BE2C (cell line): ENCODE data around the gene NANOS3. TPM values are rescaled to one million over a fixed set of nuclear protein-coding genes. Genes with fewer than 3 reads are reported as not detected.

Experiments used
- DNase-seq: peaks from one replicate; pipeline ENCODE4 v3.0.0-alpha.2; 2020
- H3K27me3 ChIP-seq: fragments of 250-450 bp; sonication (Bioruptor Pico); 2 replicates; pipeline ENCODE4 v1.5.1; 2020; ENCODE audit warnings: mild to moderate bottlenecking
- H3K36me3 ChIP-seq: fragments of 250-450 bp; sonication (Bioruptor Pico); 2 replicates; pipeline ENCODE4 v1.5.1; 2020; ENCODE audit warnings: mild to moderate bottlenecking
- H3K4me1 ChIP-seq: fragments of 250-450 bp; sonication (Bioruptor Pico); 2 replicates; pipeline ENCODE4 v1.5.1; 2020
- H3K4me3 ChIP-seq: 2 replicates; pipeline ENCODE4 v1.5.1; 2011; ENCODE audit warnings: low read depth, low read length
- H3K9me3 ChIP-seq: fragments of 250-450 bp; sonication (Bioruptor Pico); 2 replicates; pipeline ENCODE4 v1.5.1; 2020
- polyA plus RNA-seq: library from polyadenylated mRNA; unstranded; fragments of >200 nt; gene quantifications from one replicate; pipeline ENCODE4 v1.2.1, GENCODE V29; 2012; ENCODE audit warnings: low read depth, missing spikeins; ENCODE audit not compliant: insufficient read length, insufficient read depth
- TF ChIP-seq, protein P1 (sequence below): IDR thresholded peaks from 2 replicates; pipeline ENCODE4 v1.5.1; 2012; ENCODE audit warnings: mild to moderate bottlenecking, low read depth, low read length

The NANOS3 gene
- polyA plus RNA-seq: 3.6 TPM

DNA sequence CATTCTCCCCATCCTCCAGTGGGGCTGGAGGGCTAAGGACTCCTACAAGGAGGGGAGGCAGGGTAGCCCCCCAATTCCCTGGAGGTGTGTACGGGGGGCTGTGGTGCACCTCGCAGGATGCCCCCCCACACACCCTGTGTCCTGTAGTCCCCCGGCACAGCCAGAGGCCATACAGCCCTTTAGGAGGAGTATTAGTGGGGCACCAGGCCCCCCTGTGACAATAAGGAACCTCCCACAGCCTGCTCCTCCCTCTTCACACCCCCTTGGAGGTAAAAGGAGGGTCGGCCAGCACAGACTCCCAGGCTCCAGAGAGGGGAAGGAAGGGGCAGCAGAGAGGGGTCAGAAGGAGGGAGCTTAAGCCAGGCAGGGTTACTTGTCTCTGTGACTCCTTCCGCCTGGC lies at the start of gene NANOS3:
Gene NANOS3 (plus strand): TSS at position 301 of the 400 bp plus-strand sequence. CDS start 115 bp downstream, outside the sequence.
- Histone ChIP-seq H3K4me1 (peaks cover 14% of the 10 kb centered on the region), H3K36me3 (no peaks in the 10 kb centered on the region), H3K4me3 (no peak within 1 kb of the TSS), H3K9me3 (no peaks in the 10 kb centered on the region), H3K27me3 (no peaks in the 10 kb centered on the region)
- DNase-seq: no peak
- TF ChIP-seq, protein P1, sequence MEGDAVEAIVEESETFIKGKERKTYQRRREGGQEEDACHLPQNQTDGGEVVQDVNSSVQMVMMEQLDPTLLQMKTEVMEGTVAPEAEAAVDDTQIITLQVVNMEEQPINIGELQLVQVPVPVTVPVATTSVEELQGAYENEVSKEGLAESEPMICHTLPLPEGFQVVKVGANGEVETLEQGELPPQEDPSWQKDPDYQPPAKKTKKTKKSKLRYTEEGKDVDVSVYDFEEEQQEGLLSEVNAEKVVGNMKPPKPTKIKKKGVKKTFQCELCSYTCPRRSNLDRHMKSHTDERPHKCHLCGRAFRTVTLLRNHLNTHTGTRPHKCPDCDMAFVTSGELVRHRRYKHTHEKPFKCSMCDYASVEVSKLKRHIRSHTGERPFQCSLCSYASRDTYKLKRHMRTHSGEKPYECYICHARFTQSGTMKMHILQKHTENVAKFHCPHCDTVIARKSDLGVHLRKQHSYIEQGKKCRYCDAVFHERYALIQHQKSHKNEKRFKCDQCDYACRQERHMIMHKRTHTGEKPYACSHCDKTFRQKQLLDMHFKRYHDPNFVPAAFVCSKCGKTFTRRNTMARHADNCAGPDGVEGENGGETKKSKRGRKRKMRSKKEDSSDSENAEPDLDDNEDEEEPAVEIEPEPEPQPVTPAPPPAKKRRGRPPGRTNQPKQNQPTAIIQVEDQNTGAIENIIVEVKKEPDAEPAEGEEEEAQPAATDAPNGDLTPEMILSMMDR: no peak

DNA sequence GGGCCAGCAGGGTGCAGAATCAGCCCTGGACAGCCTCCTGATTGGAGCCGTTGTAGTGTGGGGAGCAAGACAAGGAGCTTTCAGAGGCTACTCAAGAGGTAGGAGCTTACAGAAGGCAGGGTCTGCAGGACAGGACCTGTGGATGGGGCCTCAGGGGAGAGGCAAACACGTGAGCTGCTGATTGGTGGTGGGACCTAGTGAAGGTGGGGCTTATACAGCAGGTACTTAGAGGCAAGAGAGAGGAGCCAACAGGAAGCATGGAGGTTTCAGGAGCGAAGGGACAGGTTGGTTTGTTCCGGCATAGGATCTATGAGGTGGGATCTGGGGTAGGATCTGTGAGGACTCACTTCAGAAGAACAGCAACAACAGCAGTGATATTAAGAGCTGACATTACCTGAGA lies 49.3 kb upstream of the NANOS3 start:
- no peak overlapping the region for H3K4me3 ChIP-seq
- no peaks in the 10 kb centered on the region for H3K9me3 ChIP-seq
- no peak for DNase-seq
- TF ChIP-seq, protein P1: no peak
- peaks cover under 1% of the 10 kb centered on the region; the same call in 1 of the 2 replicates for H3K4me1 ChIP-seq
- H3K36me3 ChIP-seq: no peaks in the 10 kb centered on the region
- H3K27me3 ChIP-seq: no peaks in the 10 kb centered on the region

DNA sequence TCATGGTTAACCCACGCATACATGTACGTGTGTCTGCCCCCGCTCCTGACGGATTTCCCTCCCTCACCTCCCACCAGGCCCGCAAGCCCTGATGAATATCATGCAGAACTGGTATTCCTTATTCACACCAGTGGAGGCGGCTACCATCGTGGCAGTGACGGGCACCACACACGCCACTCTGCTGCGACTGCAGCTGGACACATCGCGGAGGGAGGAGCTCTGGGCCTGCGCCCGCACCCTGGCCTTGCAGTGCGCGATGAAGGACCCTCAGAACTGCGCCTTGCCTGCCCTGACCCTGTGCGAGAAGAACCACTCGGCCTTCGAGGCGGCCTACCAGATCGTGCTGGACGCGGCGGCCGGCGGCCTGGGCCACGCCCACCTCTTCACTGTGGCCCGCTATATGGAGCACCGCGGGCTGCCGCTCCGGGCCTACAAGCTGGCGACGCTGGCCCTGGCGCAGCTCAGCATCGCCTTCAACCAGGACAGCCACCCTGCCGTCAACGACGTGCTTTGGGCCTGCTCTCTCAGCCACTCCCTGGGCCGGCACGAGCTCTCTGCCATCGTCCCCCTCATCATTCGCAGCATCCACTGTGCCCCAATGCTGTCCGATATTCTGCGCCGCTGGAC lies 46.7 kb upstream of the NANOS3 start:
- Histone ChIP-seq H3K9me3 (no peaks in the 10 kb centered on the region), H3K36me3 (peaks cover 12% of the 10 kb centered on the region), H3K4me3 (no peak overlapping the region), H3K27me3 (no peaks in the 10 kb centered on the region), H3K4me1 (peaks cover 10% of the 10 kb centered on the region)
- TF ChIP-seq, protein P1: no peak
- DNase-seq: no peak

DNA sequence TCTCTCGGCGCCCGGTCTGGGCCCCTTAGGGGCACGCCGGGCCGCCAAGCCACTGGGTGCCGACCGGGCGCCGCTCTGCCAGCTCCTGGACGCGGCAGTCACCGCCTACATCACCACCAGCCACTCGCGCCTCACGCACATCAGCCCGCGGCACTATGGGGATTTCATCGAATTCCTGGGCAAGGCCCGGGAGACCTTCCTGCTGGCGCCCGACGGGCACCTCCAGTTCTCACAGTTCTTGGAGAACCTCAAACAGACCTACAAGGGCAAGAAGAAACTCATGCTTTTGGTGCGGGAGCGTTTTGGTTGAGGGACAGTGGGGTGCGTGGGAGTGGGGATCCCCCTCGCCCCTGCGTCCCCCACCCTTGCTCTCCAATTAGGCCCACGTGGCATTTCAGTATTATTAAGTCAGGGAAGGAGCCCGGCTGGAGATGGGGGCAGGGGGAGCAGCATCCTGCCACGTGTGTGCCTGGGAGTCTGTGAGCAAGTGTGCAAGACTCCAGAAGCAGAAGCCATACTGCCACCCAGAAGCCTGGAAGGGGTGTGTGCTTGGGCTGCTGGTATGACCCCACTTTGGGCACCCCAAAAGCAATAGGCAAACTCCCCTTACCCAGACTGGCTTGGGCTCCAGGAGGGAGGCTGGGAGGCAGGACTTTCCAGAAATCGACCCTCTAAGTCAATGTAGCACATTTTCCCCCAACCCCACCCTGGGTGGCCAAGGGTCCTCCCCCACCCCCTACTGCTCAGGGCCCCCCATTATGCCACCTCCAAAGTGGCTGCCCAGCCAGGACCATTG lies 46.0 kb upstream of the NANOS3 start:
- Histone ChIP-seq H3K36me3 (peaks cover 16% of the 10 kb centered on the region), H3K4me3 (no peak overlapping the region), H3K27me3 (no peaks in the 10 kb centered on the region), H3K9me3 (no peaks in the 10 kb centered on the region), H3K4me1 (peaks cover 10% of the 10 kb centered on the region)
- DNase-seq: no peak
- TF ChIP-seq, protein P1: no peak

DNA sequence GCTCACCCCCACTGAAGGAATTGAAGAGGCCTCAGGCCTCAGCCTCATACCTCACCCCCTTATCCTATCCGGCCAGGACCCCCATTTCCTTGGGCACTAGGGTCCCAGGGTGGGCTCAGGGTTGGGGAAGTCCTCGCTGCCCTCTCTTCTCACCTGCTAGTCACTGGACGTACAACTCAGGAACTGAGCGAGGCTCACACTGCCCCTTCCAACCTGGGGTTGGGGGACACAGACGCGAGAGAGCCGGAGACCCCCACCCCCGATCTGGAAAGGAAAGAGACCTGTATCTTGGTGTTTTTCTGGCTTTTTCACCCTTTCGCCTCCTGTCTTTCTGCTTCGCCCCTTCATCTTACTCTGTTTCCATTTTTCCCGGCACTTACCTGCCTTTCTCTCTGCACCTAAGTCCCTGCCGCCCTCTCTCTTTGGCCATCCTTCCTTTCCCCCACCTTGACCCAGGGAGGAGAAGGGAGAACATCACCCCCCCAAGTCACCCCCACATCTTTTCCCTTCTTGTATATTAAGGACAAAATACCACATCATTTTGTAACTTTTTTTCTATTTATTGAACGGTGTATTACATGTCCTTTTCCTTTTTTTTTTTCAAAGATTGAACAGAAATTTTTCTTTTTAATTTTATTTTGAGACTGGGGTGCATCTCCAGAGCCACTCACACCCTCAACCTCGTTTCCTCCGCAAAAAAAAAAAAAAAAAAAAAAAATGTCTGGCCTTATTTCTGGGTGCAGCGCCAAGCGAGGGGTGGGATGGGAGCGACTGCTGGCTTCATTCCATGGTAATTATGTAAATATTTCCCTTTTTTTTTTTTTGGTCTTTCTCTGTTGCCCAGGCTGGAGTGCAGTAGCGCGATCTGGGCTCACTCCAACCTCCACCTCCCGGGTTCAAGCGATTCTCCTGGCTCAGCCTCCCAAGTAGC lies 45.1 kb upstream of the NANOS3 start:
- H3K4me3 ChIP-seq: no peak overlapping the region
- peaks cover 25% of the 10 kb centered on the region for H3K36me3 ChIP-seq
- H3K27me3 ChIP-seq: no peaks in the 10 kb centered on the region
- H3K4me1 ChIP-seq: peaks cover 17% of the 10 kb centered on the region
- TF ChIP-seq, protein P1: no peak
- DNase-seq: no peak
- no peaks in the 10 kb centered on the region for H3K9me3 ChIP-seq
